Epithelial cell of prostate (primary cell): Measurements from ENCODE around the gene CD7.

Source experiments
- DNase-seq: peaks from one replicate; pipeline ENCODE4 v3.0.0-alpha.2; 2011; ENCODE audit warnings: low read depth, low spot score
- H3K27ac ChIP-seq: fragments of 450-650 bp; 2 replicates; pipeline ENCODE4 v1.5.1; 2017; ENCODE audit warnings: mild to moderate bottlenecking

The CD7 gene

DNA sequence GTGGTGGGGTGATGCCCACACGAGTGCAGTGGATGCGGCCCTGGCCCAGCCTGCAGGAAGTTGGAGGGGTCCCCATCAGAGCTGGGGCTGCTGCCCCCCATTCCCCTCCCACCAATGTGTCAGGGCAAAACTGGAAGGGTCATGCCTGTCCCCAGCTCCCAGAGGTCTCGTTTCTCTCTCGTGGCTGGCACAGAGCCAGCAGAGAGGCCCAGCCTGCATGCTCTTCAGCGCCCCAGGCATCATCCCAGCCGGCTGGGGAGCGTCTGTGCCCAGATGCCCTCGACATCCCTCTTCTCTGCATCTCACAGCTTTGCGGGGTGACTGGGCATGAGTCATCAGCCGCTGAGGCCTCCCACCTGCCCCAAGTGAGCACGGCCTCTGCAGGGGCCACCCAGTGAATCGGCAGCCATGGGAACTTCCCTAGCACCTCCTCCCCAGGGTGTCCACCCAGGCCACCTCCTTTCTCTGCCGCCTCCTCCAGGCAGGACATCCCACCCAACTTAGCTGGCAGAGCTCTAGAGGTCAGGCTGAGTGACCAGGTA is 34.1 kb downstream of the CD7 start:
- no peak for DNase-seq
- H3K27ac ChIP-seq = peak overlapping the region; percentile 90

DNA sequence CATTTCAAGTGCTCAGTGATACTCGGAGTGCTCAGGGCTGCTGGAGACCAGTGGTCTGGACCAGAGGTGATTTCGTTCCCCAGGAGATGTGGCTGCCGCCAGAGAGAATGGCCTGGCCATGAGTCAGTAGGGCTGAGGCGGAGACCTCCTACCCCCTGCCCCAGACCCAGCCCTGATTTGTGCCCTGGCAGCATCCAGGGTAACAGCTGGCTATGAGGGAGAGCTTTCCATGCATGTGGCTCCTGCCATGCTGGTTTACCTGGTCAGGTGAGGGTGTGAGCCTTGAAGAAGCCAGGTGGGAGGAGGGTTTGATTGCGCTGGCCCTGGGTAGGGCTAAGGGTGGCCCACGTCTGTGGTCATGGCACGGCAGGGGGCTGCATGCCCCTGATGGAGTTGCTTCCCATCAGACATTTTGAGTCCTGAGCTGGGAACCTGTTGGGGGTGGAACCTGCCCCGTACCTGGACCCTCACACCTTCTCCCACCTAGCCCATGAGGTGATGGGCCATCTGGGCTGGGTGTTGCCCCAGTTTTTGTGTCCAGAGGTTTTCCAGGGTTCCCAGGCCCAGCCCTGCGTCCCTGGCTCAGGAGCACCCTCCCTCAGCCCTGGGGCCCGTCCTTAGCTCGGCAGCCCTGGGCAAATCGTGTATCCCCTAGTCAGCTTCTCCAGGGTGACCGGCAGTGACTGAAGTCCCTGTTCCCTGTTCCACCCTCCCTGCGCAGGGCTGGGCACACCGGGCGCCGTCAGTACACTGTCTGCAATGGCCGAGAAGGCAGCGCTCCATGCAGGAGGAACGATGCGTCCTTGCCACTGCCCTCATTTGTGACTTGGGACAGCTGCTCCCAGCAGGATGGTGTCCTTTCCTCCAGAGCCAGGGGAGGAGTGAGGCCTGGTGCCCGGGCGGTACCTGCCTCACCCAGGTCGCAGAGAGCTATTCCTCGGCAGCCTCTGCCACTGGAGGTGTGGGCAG is 34.9 kb downstream of the CD7 start:
- H3K27ac ChIP-seq = peak overlapping the region; percentile 90
- no peak for DNase-seq

- H3K27ac ChIP-seq = peak overlapping the region; percentile 90
- peak; percentile 73 for DNase-seq
These were observed 35.7 kb downstream of the CD7 start for GRCh38 chr17:82281502-82282238.

GRCh38 chr17:82281076-82281475 is 36.3 kb downstream of the CD7 start:
- no peak overlapping the region for H3K27ac ChIP-seq
- DNase-seq = no peak

GRCh38 chr17:82280537-82280936 is 36.9 kb downstream of the CD7 start:
- DNase-seq = no peak
- no peak overlapping the region for H3K27ac ChIP-seq

- DNase-seq = no peak
- H3K27ac ChIP-seq = no peak overlapping the region
These were observed 38.5 kb downstream of the CD7 start for GRCh38 chr17:82278786-82279391.

DNA sequence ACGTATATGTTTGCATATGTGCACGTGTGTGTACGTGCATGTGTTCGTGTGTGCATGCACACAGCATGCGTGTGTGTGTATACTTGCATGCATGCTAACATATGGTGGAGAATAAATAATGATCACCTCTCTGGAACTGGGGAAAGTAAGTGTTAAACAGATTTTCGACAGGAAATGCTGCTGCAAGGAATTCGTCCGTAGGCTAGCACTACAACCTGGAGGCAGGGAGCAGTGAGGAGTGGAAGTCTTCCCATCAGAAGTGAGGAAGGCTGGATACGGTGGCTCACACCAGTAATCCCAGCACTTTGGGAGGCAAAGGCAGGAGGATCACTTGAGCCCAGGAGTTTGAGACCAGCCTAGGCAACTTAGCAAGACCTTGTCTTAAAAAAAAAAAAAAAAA is 39.1 kb downstream of the CD7 start:
- DNase-seq = no peak
- H3K27ac ChIP-seq = no peak overlapping the region

GRCh38 chr17:82277851-82278250 is 39.6 kb downstream of the CD7 start:
- no peak for DNase-seq
- no peak overlapping the region for H3K27ac ChIP-seq

DNA sequence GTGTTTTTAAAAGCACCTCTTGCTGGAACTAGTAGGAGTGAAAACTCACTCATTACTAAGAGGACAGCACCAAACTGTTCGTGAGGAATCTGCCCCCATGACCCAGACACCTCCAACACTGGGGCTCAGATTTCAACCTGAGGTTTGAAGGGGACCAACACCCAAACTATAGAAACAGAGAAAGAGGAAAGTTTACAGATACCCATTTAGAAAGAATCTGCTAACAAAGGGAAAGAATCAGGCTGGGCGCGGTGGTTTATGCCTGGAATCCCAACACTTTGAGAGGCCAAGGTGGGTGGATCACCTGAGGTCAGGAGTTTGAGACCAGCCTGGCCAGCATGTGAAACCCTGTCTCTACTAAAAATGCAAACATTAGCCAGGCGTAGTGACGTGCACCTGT is 40.5 kb downstream of the CD7 start:
- H3K27ac ChIP-seq = no peak overlapping the region
- no peak for DNase-seq

DNA sequence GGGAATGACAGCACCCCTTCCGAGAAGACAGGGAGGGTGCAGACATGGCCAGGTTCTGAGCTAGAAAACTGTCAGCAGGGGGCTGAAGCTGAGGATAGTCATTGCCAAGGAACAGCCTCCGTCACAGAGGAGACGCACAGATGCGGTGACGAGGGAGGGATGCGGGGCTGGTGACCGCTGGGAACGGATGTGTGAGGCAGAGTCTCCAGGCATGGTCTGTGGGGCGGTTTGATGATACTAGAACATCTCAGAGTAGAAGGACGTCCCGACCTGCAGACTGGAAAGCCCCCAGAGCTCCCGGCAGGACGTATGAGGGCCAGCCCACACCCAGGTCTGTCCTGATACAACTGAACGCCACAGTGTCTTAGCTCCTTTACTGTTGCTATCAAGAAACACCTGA is 42.1 kb downstream of the CD7 start:
- H3K27ac ChIP-seq = no peak overlapping the region
- DNase-seq = no peak

DNA sequence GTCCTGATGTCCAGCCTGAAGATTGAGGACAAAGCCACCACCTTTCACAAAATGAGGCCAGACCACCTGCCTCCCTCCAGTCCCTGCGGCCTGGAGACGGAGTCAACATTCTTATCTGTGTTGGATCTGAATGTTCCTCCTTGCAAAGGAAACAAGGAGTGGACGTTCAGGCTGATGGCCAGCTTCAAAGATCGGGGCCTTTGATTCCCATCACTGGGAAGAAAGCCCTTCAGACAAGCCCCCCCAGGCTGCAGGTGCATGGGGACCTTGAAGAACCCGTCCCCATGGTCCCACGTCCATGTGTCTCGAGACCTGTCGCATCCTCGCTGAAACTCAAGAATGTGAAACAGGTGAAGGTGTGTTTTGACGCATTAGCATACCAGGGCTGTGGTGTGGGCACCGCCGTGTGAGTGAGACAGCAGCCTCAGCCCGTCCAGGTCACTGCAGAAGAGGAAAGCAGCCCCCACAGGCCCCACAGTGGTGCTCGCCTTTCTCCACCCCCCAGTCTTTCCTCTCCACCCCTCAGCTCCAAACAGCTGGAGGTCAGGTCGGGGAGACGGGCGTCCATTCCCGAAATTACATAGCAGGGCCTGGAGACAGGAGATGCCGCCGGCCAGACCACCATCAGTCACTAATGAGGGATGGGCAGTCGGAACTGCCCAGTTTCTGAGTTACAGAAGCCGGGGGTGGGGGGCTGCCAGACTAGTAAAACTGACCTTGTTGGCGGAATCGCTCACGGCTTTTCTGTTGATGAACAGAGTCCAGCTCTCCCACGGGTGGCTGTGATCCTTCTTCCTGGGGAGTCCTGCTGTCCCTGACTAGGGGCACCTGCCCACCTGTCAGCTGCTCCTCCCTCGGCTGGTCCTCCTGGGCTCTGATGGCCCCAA is 43.0 kb downstream of the CD7 start:
- H3K27ac ChIP-seq = no peak overlapping the region
- no peak for DNase-seq

GRCh38 chr17:82273327-82274133 is 43.9 kb downstream of the CD7 start, which contains the start of gene CSNK1D:
Gene CSNK1D (minus strand): TSS chr17:82273700. CDS start chr17:82273381, 319 bp downstream.
- H3K27ac ChIP-seq = peak within 1 kb of the TSS; percentile 92
- no peak for DNase-seq

DNA sequence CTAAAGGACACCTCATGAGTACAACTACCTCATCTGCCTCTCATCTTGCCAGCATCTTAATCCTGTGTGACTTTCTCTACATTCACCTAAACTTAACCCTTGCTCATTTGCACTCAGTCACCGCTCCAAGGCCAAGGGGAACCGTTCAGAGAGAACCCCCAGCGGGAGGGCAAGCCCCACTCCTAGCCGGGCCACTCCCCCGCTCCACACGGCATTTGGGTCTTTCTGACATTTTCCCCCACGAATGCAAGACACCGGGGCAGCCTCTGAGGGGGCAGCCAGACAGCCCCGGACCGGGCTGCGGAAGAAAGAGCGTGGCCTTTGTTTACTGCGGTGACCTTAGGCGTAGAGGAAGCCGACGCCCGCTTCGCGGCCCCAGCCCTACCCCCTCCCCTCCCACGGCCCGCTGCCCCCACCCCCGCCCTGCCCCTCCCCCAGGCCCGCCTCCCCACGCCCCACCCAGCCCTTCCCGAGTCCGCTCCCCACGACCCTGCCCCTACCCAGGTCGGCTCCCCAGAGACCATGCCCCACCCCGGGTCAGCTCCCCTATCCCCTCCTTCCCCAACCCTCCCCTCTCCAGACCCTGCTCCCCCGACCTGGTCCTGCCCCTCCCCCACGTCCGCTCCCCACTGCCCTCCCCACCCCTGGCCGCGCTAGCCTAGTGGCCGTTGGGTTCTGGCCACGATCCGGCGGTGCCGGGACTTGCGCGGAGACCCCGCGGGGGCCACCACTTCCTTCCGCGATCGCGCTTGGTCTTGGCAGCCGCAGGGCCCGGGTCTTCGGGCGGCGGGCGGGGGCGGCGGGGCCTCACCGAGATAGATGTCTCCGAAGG is 44.7 kb downstream of the CD7 start:
- peak overlapping the region; percentile 92 for H3K27ac ChIP-seq
- no peak for DNase-seq

DNA sequence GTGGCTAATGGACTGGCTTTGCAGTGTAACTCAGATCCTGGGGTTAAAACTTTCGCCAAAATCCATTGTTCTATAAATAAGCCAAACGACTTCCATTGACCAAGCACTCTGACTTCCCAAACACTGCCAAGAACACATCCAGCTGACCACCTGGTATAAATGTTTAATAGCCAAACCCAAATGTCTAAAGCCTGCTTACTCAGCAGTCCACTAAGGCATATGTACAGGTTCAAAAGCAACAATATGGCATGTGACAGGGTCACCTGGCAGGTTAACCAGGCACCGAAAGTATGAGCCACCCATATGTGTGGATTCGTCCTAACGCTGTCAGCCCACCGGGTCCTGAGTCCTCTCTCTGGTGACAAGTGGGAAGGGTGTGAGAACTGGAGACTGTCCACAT is 46.0 kb downstream of the CD7 start:
- H3K27ac ChIP-seq = peak overlapping the region; percentile 92
- no peak for DNase-seq

- H3K27ac ChIP-seq = peak overlapping the region; percentile 92
These were observed 46.8 kb downstream of the CD7 start for GRCh38 chr17:82270651-82271050.

GRCh38 chr17:82269882-82270500 is 47.4 kb downstream of the CD7 start:
- no peak for DNase-seq
- peak overlapping the region; percentile 92 for H3K27ac ChIP-seq

More at GRCh38 chr17:82270651-82271050, 46.8 kb downstream of the CD7 start:
- no peak for DNase-seq

DNA sequence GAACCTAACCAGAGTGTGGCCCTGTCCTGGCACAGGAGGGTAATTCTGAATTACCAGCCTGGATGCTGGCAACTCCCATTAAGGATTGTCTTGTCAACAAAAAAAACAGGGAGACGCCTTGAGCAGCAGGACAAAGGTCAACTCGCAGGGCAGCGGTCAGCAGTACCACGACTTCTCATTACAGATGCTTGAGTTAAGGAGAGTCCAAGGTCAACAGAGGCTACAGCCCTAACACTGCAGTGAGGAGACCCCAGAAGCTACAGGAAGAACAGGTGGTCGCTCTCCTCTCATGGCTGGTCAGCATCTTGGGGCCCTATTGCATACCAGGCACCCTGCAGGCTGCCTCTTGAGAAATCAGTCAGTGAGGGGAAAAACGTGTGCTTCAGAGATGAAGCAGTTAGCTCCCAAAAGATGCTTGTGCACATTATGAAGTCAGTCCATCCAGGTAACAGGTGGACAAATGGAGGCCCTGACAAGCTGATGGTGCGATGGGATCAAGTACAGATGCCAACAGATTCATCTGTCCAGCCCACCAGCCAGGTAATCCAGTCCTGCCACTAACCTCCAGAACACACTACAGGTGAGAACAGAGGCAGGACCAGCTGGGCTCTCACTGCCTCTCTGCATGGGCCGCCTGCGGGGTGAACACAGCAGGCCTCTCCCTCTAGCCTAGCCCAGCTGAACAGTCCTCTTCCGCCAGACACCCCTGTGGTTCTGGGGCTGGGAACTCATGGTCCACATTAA is 48.1 kb downstream of the CD7 start:
- H3K27ac ChIP-seq = peak overlapping the region; percentile 92
- DNase-seq = no peak
